CD4-positive, alpha-beta memory T cell (primary cell): ENCODE results near the gene NUAK1. TPM values are rescaled to one million over a fixed set of nuclear protein-coding genes. Genes with fewer than 3 reads are reported as not detected.

Experiments
- CTCF ChIA-PET: fragments of 350-600 bp; sonication (Branson Sonifier 250); formaldehyde crosslinking; loops from one replicate; lab custom pipeline; 2021; ENCODE audit warnings: inconsistent platforms; ENCODE audit not compliant: partially characterized antibody; lab: Charles Lee
- POLR2A ChIA-PET: fragments of 350-600 bp; sonication (Branson Sonifier 250); formaldehyde crosslinking; loops from one replicate; lab custom pipeline; 2021; ENCODE audit not compliant: partially characterized antibody; lab: Charles Lee
- DNase-seq, 5 donors: peaks; one replicate each; pipeline versions ENCODE4 v3.0.0 to v3.0.0-alpha.2; 2020 to 2022; ENCODE audit warnings: mixed read lengths in 1 of 5
- H3K27ac ChIP-seq: one replicate; pipeline ENCODE4 v1.7.0; 2013; ENCODE audit warnings: low read depth, low read length
- H3K27me3 ChIP-seq: 2 replicates; pipeline ENCODE4 v1.7.0; 2013; ENCODE audit warnings: mild to moderate bottlenecking, low read length, moderate library complexity; ENCODE audit not compliant: insufficient read depth
- H3K36me3 ChIP-seq: 2 replicates; pipeline ENCODE4 v1.7.0; 2013; ENCODE audit warnings: mild to moderate bottlenecking, low read length, moderate library complexity; ENCODE audit not compliant: insufficient read depth
- H3K4me1 ChIP-seq: 2 replicates; pipeline ENCODE4 v1.7.0; 2013; ENCODE audit warnings: mild to moderate bottlenecking, low read length, moderate library complexity; ENCODE audit not compliant: insufficient read depth
- H3K4me3 ChIP-seq, 2 donors: one replicate each; pipeline ENCODE4 v1.7.0; 2013; ENCODE audit warnings: low read length in 2 of 2, mild to moderate bottlenecking in 1 of 2
- H3K9me3 ChIP-seq, 2 donors: one replicate each; pipeline ENCODE4 v1.7.0; 2013; ENCODE audit warnings: low read length in 2 of 2, control low read depth in 1 of 2; ENCODE audit not compliant: control insufficient read depth in 1 of 2
- H3K27ac Mint-ChIP-seq, 7 donors: one replicate each; pipeline ENCODE4 v1.8.0; 2020 to 2021; ENCODE audit warnings: mixed read lengths in 7 of 7, mild to moderate bottlenecking in 6 of 7, inconsistent platforms in 3 of 7, moderate library complexity in 3 of 7
- H3K27me3 Mint-ChIP-seq, 2 donors: one replicate each; pipeline ENCODE4 v1.8.0; 2020 to 2021; ENCODE audit warnings: mixed read lengths in 2 of 2
- H3K36me3 Mint-ChIP-seq, 2 donors: one replicate each; pipeline ENCODE4 v1.8.0; 2020 to 2021; ENCODE audit warnings: mixed read lengths in 2 of 2, inconsistent platforms in 1 of 2, mild to moderate bottlenecking in 1 of 2
- H3K4me1 Mint-ChIP-seq, 4 donors: one replicate each; pipeline ENCODE4 v1.8.0; 2020 to 2021; ENCODE audit warnings: mixed read lengths in 4 of 4, mild to moderate bottlenecking in 1 of 4
- H3K4me3 Mint-ChIP-seq, 8 donors: one replicate each; pipeline ENCODE4 v1.8.0; 2020 to 2021; ENCODE audit warnings: mixed read lengths in 8 of 8, mild to moderate bottlenecking in 7 of 8, moderate library complexity in 6 of 8, inconsistent platforms in 3 of 8
- H3K9me3 Mint-ChIP-seq, 8 donors: one replicate each; pipeline ENCODE4 v1.8.0; 2020 to 2021; ENCODE audit warnings: mixed read lengths in 8 of 8, mild to moderate bottlenecking in 5 of 8, inconsistent platforms in 3 of 8, moderate library complexity in 1 of 8
- intact Hi-C: fragments of 100-400 bp; cut with micrococcal nuclease; formaldehyde crosslinking; loops from one replicate; pipeline ENCODE4 v1.15.1; 2023
- polyA plus RNA-seq, 2 donors: library from polyadenylated mRNA; unstranded; fragments of 300-500 nt; fragmentation: Illumina TruSeq; gene quantifications; one replicate each; pipeline ENCODE4 v1.2.3, GENCODE V29; 2021
- total RNA-seq, 2 experiments: library from RNA; stranded (reverse); gene quantifications; one replicate each; pipeline ENCODE4 v1.2.3, GENCODE V29; 2021

NUAK1 gene
- total and polyA plus RNA-seq, 4 experiments from 2014 or later, result not detected

- Mint-ChIP-seq H3K36me3 (no peaks in the 10 kb centered on the region), H3K27me3 (peaks cover 14 to 19% of the 10 kb centered on the region in 2 donors), H3K4me1 (no peaks in the 10 kb centered on the region), H3K4me3 (no peak overlapping the region), H3K27ac (no peak overlapping the region), H3K9me3 (no peaks in the 10 kb centered on the region)
- H3K4me3 ChIP-seq, result no peak overlapping the region
- H3K4me1 ChIP-seq, result no peaks in the 10 kb centered on the region
- ChIA-PET POLR2A (no interaction called here), CTCF (interaction anchor here (1.3 kb wide), 1 partner anchor 12 kb away, joined by 3 read pairs; no protein-coding TSS in a partner anchor)
- H3K9me3 ChIP-seq, result no peaks in the 10 kb centered on the region
- H3K27ac ChIP-seq, result no peak overlapping the region
- DNase-seq, result no peak
- no peaks in the 10 kb centered on the region for H3K36me3 ChIP-seq
- no peaks in the 10 kb centered on the region for H3K27me3 ChIP-seq
- intact Hi-C loops, result no loop called here
Observed at GRCh38 chr12:106097011-106097410, 41.7 kb downstream of the NUAK1 start.

- Histone ChIP-seq H3K9me3 (no peaks in the 10 kb centered on the region), H3K4me3 (no peak overlapping the region), H3K27me3 (no peaks in the 10 kb centered on the region), H3K4me1 (no peaks in the 10 kb centered on the region), H3K27ac (no peak overlapping the region), H3K36me3 (no peaks in the 10 kb centered on the region)
- CTCF ChIA-PET, result interaction anchor here (1.3 kb wide), 1 partner anchor 13 kb away, joined by 3 read pairs; no protein-coding TSS in a partner anchor
- no peaks in the 10 kb centered on the region for H3K36me3 Mint-ChIP-seq
- intact Hi-C loops, result no loop called here
- no peak for DNase-seq
- no peaks in the 10 kb centered on the region for H3K4me1 Mint-ChIP-seq
- POLR2A ChIA-PET, result no interaction called here
- no peaks in the 10 kb centered on the region for H3K9me3 Mint-ChIP-seq
- H3K27ac Mint-ChIP-seq, result no peak overlapping the region
- no peak overlapping the region for H3K4me3 Mint-ChIP-seq
- H3K27me3 Mint-ChIP-seq, result peaks cover 14 to 19% of the 10 kb centered on the region in 2 donors
Observed at GRCh38 chr12:106096376-106096775, 42.4 kb downstream of the NUAK1 start.

- no peaks in the 10 kb centered on the region for H3K36me3 ChIP-seq
- intact Hi-C loops, result no loop called here
- H3K4me3 ChIP-seq, result no peak overlapping the region
- no peaks in the 10 kb centered on the region for H3K9me3 ChIP-seq
- ChIA-PET POLR2A (no interaction called here), CTCF (no interaction called here)
- no peak for DNase-seq
- no peaks in the 10 kb centered on the region for H3K4me1 ChIP-seq
- H3K27me3 ChIP-seq, result no peaks in the 10 kb centered on the region
- Mint-ChIP-seq H3K27me3 (peaks cover 8 to 17% of the 10 kb centered on the region in 2 donors), H3K4me1 (no peaks in the 10 kb centered on the region), H3K36me3 (no peaks in the 10 kb centered on the region), H3K27ac (no peak overlapping the region), H3K9me3 (peaks cover 0 to 2% (median 0%) of the 10 kb centered on the region in 8 donors), H3K4me3 (no peak overlapping the region)
- no peak overlapping the region for H3K27ac ChIP-seq
Observed at GRCh38 chr12:106094304-106094703, 44.5 kb downstream of the NUAK1 start.

GRCh38 chr12:106093246-106093645 lies 45.5 kb downstream of the NUAK1 start:
- POLR2A ChIA-PET, result no interaction called here
- no peaks in the 10 kb centered on the region for H3K36me3 Mint-ChIP-seq
- no peaks in the 10 kb centered on the region for H3K9me3 ChIP-seq
- H3K4me1 ChIP-seq, result no peaks in the 10 kb centered on the region
- no peaks in the 10 kb centered on the region for H3K36me3 ChIP-seq
- no peak overlapping the region for H3K27ac ChIP-seq
- intact Hi-C loops, result no loop called here
- peaks cover 0 to 2% (median 0%) of the 10 kb centered on the region in 8 donors for H3K9me3 Mint-ChIP-seq
- H3K4me1 Mint-ChIP-seq, result no peaks in the 10 kb centered on the region
- H3K27ac Mint-ChIP-seq, result no peak overlapping the region
- no peak overlapping the region for H3K4me3 Mint-ChIP-seq
- no peak for DNase-seq
- H3K27me3 Mint-ChIP-seq, result peaks cover 5 to 14% of the 10 kb centered on the region in 2 donors
- no peaks in the 10 kb centered on the region for H3K27me3 ChIP-seq
- H3K4me3 ChIP-seq, result no peak overlapping the region
- CTCF ChIA-PET, result no interaction called here

- Histone ChIP-seq H3K4me3 (no peak overlapping the region), H3K4me1 (no peaks in the 10 kb centered on the region), H3K27me3 (no peaks in the 10 kb centered on the region), H3K27ac (no peak overlapping the region), H3K9me3 (no peaks in the 10 kb centered on the region), H3K36me3 (no peaks in the 10 kb centered on the region)
- CTCF ChIA-PET, result no interaction called here
- peaks cover 0 to 2% (median 0%) of the 10 kb centered on the region in 8 donors for H3K9me3 Mint-ChIP-seq
- no peak for DNase-seq
- POLR2A ChIA-PET, result no interaction called here
- peaks cover 2 to 11% of the 10 kb centered on the region in 2 donors for H3K27me3 Mint-ChIP-seq
- no peaks in the 10 kb centered on the region for H3K36me3 Mint-ChIP-seq
- no peak overlapping the region for H3K4me3 Mint-ChIP-seq
- no peaks in the 10 kb centered on the region for H3K4me1 Mint-ChIP-seq
- intact Hi-C loops, result no loop called here
- no peak overlapping the region for H3K27ac Mint-ChIP-seq
Observed at GRCh38 chr12:106091446-106091820, 47.3 kb downstream of the NUAK1 start.

GRCh38 chr12:106090591-106091445 lies 47.9 kb downstream of the NUAK1 start:
- no peak overlapping the region for H3K4me3 Mint-ChIP-seq

GRCh38 chr12:106089935-106090334 lies 48.8 kb downstream of the NUAK1 start:
- H3K36me3 Mint-ChIP-seq, result no peaks in the 10 kb centered on the region
- Histone ChIP-seq H3K4me3 (no peak overlapping the region), H3K27ac (no peak overlapping the region), H3K9me3 (no peaks in the 10 kb centered on the region), H3K27me3 (no peaks in the 10 kb centered on the region), H3K36me3 (no peaks in the 10 kb centered on the region), H3K4me1 (no peaks in the 10 kb centered on the region)
- no peak overlapping the region for H3K27ac Mint-ChIP-seq
- H3K4me3 Mint-ChIP-seq, result no peak overlapping the region
- DNase-seq, result no peak
- POLR2A ChIA-PET, result no interaction called here
- CTCF ChIA-PET, result no interaction called here
- intact Hi-C loops, result no loop called here
- H3K9me3 Mint-ChIP-seq, result peaks cover 0 to 2% (median 0%) of the 10 kb centered on the region in 8 donors
- no peaks in the 10 kb centered on the region for H3K4me1 Mint-ChIP-seq
- H3K27me3 Mint-ChIP-seq, result peaks cover 2 to 11% of the 10 kb centered on the region in 2 donors

More at GRCh38 chr12:106090591-106091445, 47.9 kb downstream of the NUAK1 start:
- Mint-ChIP-seq H3K9me3 (peaks cover 0 to 2% (median 0%) of the 10 kb centered on the region in 8 donors), H3K36me3 (no peaks in the 10 kb centered on the region), H3K4me1 (no peaks in the 10 kb centered on the region), H3K27me3 (peaks cover 2 to 11% of the 10 kb centered on the region in 2 donors), H3K27ac (no peak overlapping the region)
- Histone ChIP-seq H3K4me3 (no peak overlapping the region), H3K27me3 (no peaks in the 10 kb centered on the region), H3K9me3 (no peaks in the 10 kb centered on the region), H3K27ac (no peak overlapping the region), H3K36me3 (no peaks in the 10 kb centered on the region), H3K4me1 (no peaks in the 10 kb centered on the region)
- intact Hi-C loops, result no loop called here
- POLR2A ChIA-PET, result no interaction called here
- no peak for DNase-seq
- CTCF ChIA-PET, result no interaction called here
